ENCODE data around the gene HELZ2. TPM values are rescaled to one million over a fixed set of nuclear protein-coding genes. Genes with fewer than 3 reads are reported as not detected.

The HELZ2 gene
- total and polyA plus RNA-seq, 2 experiments from 2014 or later = 5.2 to 48.9 TPM

- Mint-ChIP-seq H3K4me1 (peaks cover 22% of the 10 kb centered on the region), H3K27me3 (ENCODE audit: insufficient read depth, low read depth, poor library complexity) (peaks cover 17% of the 10 kb centered on the region), H3K9me3 (no peaks in the 10 kb centered on the region), H3K36me3 (ENCODE audit: low read depth) (no peaks in the 10 kb centered on the region; the same call in 2 of the 3 replicates), H3K27ac (no peak overlapping the region), H3K4me3 (no peak overlapping the region)
- Histone ChIP-seq H3K4me1 (ENCODE audit: insufficient read depth) (peaks cover 12% of the 10 kb centered on the region; the same call in 1 of the 2 replicates), H3F3A (replicated peaks; ENCODE audit: low read depth) (peaks cover 11% of the 10 kb centered on the region; the same call in 1 of the 2 replicates), H3K4me2 (no peak overlapping the region), H3K36me3 (ENCODE audit: insufficient read depth) (no peaks in the 10 kb centered on the region), H3K27ac (ENCODE audit: low read depth) (no peak overlapping the region), H3K79me2 (replicated peaks; ENCODE audit: insufficient read depth) (no peaks in the 10 kb centered on the region), H3K9me2 (ENCODE audit: insufficient read depth) (no peaks in the 10 kb centered on the region), H4K20me1 (replicated peaks; ENCODE audit: insufficient read depth) (no peaks in the 10 kb centered on the region), H2AFZ (no peak overlapping the region), H3K27me3 (ENCODE audit: insufficient read depth) (no peaks in the 10 kb centered on the region), H3K4me3 (no peak overlapping the region)
- TF ChIP-seq POLR2AphosphoS5 (IDR thresholded peaks at IDR 0.05; ENCODE audit: low read depth) (no peak), STAT1 (IDR thresholded peaks at IDR 0.05; ENCODE audit: unreplicated experiment) (no peak), EZH2 (IDR thresholded peaks at IDR 0.05; ENCODE audit: low read depth, unreplicated experiment) (no peak), CTCF (conservative IDR thresholded peaks at IDR 0.05; ENCODE audit: low read depth in 2 of 2) (no peak), REST (IDR thresholded peaks at IDR 0.05; ENCODE audit: unreplicated experiment) (no peak), ZNF114 (CRISPR knock-in tag; IDR thresholded peaks at IDR 0.05) (no peak), ETS1 (IDR thresholded peaks at IDR 0.05) (no peak), JUNB (IDR thresholded peaks at IDR 0.05; ENCODE audit: unreplicated experiment) (no peak), ZNF331 (CRISPR knock-in tag; IDR thresholded peaks at IDR 0.05; ENCODE audit: low read depth) (no peak), NANOG (IDR thresholded peaks at IDR 0.05; ENCODE audit: borderline replicate concordance) (no peak), ZNF462 (CRISPR knock-in tag; IDR thresholded peaks at IDR 0.05) (no peak), CREB1 (CRISPR knock-in tag; IDR thresholded peaks at IDR 0.05; ENCODE audit: low read depth) (no peak), EZH2phosphoT487 (IDR thresholded peaks at IDR 0.05; ENCODE audit: unreplicated experiment) (no peak)
- ATAC-seq (no peak), DNase-seq (ENCODE audit: low spot score) (no peak)
Measured at GRCh38 chr20:63549679-63550282, 24.3 kb downstream of the HELZ2 start.
